ENCODE results near the gene TPM3. TPM values are rescaled to one million over a fixed set of nuclear protein-coding genes. Genes with fewer than 3 reads are reported as not detected.
"Not testable (repeated sequence)": the region's sequence is repeated elsewhere in the genome, so short reads cannot be mapped to it uniquely, and the experiment has no call there.

TPM3 gene
- total and polyA plus RNA-seq, 12 donors = 75.2 to 345 (median 114) TPM

DNA sequence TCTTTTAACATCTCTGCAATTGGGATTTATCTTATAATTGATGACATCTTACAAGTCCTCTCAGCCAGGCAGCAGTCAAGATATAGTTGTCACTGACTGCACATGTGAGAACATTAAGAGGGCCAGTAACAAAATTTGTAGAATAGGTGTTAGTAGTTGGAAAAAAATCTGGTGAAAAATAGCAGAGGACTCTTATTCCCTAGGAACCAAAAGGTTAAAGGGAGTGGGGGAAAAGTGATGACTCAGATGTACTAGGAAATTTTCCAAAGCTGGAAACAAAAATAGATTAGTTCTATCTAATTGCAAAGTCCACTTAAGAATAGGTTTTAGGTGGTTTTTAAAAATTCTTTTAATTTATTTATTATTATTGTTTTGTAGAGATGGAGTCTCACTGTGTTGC lies 40.6 kb downstream of the TPM3 start:
- H3K36me3 ChIP-seq = peaks cover 0 to 19% (median 4%) of the 10 kb centered on the region in 9 donors
- no peak for DNase-seq
- TF ChIP-seq, protein P1, sequence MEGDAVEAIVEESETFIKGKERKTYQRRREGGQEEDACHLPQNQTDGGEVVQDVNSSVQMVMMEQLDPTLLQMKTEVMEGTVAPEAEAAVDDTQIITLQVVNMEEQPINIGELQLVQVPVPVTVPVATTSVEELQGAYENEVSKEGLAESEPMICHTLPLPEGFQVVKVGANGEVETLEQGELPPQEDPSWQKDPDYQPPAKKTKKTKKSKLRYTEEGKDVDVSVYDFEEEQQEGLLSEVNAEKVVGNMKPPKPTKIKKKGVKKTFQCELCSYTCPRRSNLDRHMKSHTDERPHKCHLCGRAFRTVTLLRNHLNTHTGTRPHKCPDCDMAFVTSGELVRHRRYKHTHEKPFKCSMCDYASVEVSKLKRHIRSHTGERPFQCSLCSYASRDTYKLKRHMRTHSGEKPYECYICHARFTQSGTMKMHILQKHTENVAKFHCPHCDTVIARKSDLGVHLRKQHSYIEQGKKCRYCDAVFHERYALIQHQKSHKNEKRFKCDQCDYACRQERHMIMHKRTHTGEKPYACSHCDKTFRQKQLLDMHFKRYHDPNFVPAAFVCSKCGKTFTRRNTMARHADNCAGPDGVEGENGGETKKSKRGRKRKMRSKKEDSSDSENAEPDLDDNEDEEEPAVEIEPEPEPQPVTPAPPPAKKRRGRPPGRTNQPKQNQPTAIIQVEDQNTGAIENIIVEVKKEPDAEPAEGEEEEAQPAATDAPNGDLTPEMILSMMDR (IDR thresholded peaks at IDR 0.05) = no peak
- ATAC-seq = no peak
- H3K9me3 ChIP-seq = no peaks in the 10 kb centered on the region
- no peak overlapping the region for H3K27ac ChIP-seq
- H3K27me3 ChIP-seq = no peaks in the 10 kb centered on the region
- H3K4me3 ChIP-seq = no peak overlapping the region
- peaks cover 0 to 54% (median 22%) of the 10 kb centered on the region in 9 donors for H3K4me1 ChIP-seq
- intact Hi-C loops (cut with DNase I) = no loop called here

GRCh38 chr1:154148807-154149206 lies 43.1 kb downstream of the TPM3 start:
- TF ChIP-seq, protein P1 (IDR thresholded peaks at IDR 0.05) = no peak
- peaks cover 0 to 30% (median 4%) of the 10 kb centered on the region in 9 donors for H3K4me1 ChIP-seq
- ATAC-seq (no peak), DNase-seq (no peak)
- H3K27ac ChIP-seq = peak overlapping the region in 1 of 10 donors; percentile 41
- WGBS, 2 donors = 57 to 75% methylated on average over 3 of the region's 3 CpGs
- intact Hi-C loops (cut with DNase I) = no loop called here
- H3K4me3 ChIP-seq = no peak overlapping the region
- H3K9me3 ChIP-seq = no peaks in the 10 kb centered on the region
- H3K27me3 ChIP-seq = no peaks in the 10 kb centered on the region
- no peaks in the 10 kb centered on the region for H3K36me3 ChIP-seq

- H3K9me3 ChIP-seq; H3K27ac ChIP-seq; H3K36me3 ChIP-seq; ATAC-seq; intact Hi-C loops (cut with DNase I); H3K27me3 ChIP-seq; H3K4me3 ChIP-seq; DNase-seq: not testable (repeated sequence)
- 91 to 92% methylated on average over 5 of the region's 5 CpGs for WGBS, 2 donors
- H3K4me1 ChIP-seq = peaks cover 0 to 27% (median 4%) of the 10 kb centered on the region in 9 donors
These were observed 44.4 kb downstream of the TPM3 start for GRCh38 chr1:154147505-154147904.

DNA sequence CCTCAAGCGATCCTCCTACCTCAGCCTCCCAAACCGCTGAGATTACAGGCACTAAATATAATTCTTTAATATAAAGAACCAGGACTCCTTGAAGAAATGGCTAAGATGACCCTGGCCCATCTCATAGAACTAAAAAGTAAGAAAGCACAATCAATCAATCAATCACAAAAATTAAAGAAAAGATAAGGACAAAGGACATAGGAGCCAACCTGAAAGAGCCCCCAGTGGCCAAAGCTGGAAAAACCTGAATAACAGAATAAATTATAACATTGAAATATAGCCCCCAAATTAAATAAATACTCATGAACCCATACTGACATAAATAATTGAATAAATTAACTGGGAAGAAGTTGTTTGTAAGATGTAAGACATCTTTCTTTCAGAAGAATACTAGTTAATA lies 45.9 kb downstream of the TPM3 start:
- peaks cover 0 to 14% (median 0%) of the 10 kb centered on the region in 9 donors for H3K4me1 ChIP-seq
- DNase-seq (no peak), ATAC-seq (no peak)
- no peak overlapping the region for H3K27ac ChIP-seq
- WGBS, 2 donors = 98 to 100% methylated on average over 2 of the region's 2 CpGs
- TF ChIP-seq, protein P1 (IDR thresholded peaks at IDR 0.05) = peak in 7 of 9 donors; percentile 8 to 40 (median 16)
- no peaks in the 10 kb centered on the region for H3K27me3 ChIP-seq
- H3K36me3 ChIP-seq = no peaks in the 10 kb centered on the region
- H3K9me3 ChIP-seq = no peaks in the 10 kb centered on the region
- intact Hi-C loops (cut with DNase I) = no loop called here
- no peak overlapping the region for H3K4me3 ChIP-seq

DNA sequence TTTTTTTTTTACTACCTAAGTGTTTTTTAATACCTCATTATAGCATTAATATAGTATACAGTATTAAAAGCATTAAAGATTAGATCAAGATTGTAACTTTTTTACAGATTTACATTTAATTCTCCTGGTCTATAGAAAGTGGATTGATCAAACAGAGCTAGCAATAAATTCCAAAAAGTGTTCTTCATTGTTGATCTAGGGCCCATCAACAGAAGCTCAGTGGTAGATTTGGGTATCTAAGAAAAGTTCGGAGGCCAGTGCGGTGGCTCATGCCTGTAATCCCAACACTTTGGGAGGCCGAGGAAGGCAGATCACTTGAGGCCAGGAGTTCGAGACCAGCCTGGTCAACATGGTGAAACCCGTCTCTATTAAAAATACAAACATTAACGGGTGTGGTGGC lies 49.5 kb downstream of the TPM3 start:
- H3K36me3 ChIP-seq = no peaks in the 10 kb centered on the region
- DNase-seq (no peak), ATAC-seq (no peak)
- H3K4me1 ChIP-seq = no peaks in the 10 kb centered on the region
- H3K27me3 ChIP-seq = no peaks in the 10 kb centered on the region
- H3K27ac ChIP-seq = no peak overlapping the region
- 91 to 98% methylated on average over 6 of the region's 6 CpGs for WGBS, 2 donors
- TF ChIP-seq, protein P1 (IDR thresholded peaks at IDR 0.05) = no peak
- intact Hi-C loops (cut with DNase I) = no loop called here
- no peak overlapping the region for H3K4me3 ChIP-seq
- H3K9me3 ChIP-seq = no peaks in the 10 kb centered on the region

All from heart right ventricle (tissue), 16 donors.